NCI-H1048 (cell line): ENCODE data around the gene IRX2.

Source experiments
- DNase-seq: peaks from one replicate; lab custom pipeline; 2025; lab: John Stamatoyannopoulos, UW

The IRX2 gene

DNA sequence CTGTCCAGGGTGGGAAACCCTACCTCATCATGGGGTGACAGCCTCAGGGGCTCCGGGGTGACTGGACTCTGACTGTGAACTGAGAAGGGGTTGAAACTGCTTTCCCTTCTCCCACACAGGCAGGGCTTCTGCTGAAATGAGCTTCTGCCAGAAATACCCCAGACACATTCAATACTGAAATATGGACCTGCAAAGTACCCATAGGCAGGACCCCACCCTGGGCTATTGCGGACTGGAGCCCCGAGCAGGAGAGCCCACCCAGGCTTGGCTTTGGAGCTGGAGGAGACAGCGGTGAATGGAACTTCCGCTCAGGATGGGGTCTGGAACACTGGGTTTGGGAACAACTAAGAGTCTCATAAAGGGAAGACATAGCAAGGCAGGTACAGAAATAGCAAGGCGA, 37.5 kb downstream of the IRX2 start:
- no peak for DNase-seq

DNA sequence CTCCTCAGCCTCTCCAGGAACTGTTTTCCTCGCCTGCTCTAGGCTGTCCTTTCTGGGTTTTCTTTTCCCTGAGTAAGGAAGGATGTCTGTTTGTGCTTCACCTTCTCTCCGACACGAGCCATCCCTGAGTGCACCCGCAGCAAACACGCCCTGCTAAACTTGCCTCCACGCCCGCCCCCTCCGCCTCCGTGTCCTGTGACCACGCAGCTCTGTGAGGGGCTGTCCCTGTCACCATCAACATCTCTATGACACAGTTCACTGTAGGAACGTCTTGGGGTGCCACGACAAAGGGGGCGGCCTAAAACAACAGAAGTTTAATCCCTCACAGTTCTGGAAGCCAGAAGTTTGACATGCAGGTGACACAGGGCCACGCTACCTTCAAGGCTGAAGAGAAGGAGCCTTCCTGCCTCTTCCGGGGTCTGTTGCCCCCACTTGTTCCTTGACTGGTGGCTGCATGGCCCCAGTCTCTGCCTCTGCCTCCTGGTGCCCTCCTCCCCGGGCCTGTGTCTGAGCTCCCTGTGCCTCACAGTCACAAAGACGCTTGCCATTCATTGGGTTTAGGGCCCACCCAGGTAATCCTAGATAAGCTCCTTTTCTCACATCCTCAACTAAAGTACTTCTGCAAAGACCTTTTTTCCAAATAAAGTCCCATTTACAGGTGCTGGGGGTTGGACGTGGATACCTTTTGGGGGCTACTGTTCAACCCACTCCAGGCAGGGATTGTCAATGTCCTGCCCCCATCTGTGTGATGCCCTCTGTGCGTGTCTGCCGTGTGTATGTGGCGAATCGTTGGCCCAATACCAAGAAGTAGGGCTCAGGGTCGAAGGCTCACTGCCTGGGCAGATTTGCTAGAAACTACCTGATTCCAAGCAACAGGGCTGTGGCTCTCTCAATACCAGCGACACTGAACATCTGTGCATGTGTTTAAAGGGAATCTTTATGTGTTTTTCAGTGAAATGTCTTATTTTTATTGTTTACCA, 39.7 kb downstream of the IRX2 start:
- DNase-seq = no peak

GRCh38 chr5:2710910-2711309, 40.6 kb downstream of the IRX2 start:
- no peak for DNase-seq

DNA sequence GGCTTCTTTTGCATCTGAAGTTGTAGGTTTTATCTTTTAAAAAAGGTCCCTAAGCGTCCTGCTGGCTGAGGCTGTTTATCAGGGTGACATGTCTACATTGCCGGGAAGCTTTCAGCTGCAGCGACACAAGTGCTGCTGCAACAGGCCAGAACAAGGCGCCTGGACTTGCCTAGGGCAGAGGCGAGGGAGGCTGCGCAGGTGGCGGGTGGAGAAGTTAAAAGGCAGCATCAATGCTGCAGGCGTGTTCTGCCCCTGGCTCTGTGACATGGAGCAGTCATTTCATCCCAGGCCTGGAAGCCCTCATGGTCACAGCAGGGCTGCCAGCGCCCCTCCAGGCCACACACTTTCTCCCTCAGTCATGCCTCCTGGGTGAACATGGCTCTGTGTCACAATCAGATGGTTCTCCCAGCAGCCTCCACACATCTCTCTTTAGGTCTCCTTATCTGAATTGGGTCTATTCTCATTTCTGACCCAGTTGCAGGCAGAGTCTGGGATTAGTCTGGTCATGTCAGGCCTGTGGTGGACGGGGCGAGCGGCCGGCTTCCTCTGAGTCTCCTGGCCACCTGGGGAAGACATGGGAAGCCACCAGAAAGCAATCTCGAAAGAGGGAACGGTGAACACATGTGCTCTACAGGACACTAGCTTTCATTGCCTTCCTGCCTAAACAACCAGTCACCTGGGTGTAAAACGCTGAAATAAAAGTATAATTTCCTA, 41.3 kb downstream of the IRX2 start:
- no peak for DNase-seq

DNA sequence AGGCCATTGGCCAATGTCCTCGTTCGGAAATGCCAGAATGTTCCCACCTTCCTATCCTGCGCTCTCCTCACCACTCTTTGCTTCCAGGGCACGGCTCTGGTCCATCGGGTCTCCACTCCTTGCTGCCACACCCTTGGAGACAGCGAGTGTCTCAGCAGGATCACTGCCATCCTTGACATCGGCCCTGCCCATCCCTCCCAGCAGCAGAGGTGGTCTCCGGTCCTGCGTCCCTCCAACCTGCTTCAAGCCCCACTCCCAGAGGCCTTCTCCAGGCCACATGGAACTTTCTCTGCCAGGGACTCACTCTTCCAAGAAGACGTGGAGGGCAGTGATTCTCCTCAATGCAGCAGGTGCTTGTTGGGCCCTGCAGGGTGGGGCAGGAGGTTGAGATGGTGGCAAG, 42.7 kb downstream of the IRX2 start:
- DNase-seq = no peak

DNA sequence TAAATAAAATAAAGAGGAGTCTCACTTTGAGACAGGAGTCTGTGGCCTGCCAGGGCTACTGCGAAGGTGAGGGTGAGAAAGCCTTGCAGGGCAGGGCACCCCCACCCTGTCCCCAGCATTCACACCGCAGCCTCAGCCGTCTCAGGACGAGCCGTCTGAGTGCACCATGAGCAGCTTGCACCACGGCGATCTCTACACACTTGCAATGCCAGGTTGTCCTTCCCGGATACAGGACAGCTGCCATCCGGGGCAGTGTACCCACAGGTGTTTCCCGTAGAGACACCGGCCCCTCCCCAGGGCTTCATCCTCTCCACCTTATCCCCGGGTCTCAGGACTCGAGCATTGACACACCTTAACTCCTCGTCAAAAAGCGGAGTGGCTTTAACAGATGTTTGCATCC, 43.3 kb downstream of the IRX2 start:
- DNase-seq = no peak

- DNase-seq = no peak
These were observed 45.6 kb downstream of the IRX2 start for GRCh38 chr5:2705861-2706260.

- no peak for DNase-seq
These were observed 46.5 kb downstream of the IRX2 start for GRCh38 chr5:2704806-2705645.

DNA sequence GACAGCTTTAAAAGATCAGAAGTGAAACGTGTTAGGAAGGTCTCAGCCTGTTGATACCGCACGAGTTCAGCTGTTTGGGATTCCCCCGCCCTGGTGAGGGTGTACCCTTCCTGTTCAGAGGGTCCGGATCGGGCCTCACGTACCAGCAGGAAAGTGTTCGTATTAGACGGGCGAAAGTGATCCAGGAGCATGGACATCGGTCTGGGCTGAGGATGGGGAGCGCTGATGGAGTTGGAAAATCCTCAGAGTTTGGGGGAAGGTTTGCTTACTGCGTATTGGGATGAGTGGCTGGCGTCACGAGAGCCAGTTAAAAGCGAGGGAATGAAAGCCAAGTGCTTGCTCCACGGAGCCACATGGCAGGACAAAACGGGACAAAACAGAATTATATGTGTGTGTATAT, 47.4 kb downstream of the IRX2 start:
- DNase-seq = no peak

GRCh38 chr5:2703615-2704014, 47.9 kb downstream of the IRX2 start:
- DNase-seq = no peak

DNA sequence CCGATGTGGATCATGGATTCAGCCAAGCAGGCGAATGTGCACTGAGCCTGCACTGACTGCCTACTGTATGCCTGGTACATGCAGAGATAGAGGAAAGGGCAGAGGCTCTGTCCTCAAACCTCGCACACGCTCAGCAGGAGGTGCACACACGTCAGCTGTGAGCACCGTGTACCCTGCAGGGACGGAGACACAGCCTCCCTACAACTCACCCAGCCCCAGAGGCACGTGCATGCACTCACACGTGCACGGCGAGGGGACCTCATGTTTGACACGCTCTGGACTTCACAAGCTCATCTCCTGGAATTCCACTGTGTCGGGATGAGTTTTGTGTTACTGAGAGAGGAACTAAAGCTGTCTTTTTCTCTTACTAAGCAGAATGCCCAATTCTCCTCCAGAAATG, 48.4 kb downstream of the IRX2 start:
- no peak for DNase-seq

GRCh38 chr5:2702096-2702879, 49.2 kb downstream of the IRX2 start:
- DNase-seq = no peak

DNA sequence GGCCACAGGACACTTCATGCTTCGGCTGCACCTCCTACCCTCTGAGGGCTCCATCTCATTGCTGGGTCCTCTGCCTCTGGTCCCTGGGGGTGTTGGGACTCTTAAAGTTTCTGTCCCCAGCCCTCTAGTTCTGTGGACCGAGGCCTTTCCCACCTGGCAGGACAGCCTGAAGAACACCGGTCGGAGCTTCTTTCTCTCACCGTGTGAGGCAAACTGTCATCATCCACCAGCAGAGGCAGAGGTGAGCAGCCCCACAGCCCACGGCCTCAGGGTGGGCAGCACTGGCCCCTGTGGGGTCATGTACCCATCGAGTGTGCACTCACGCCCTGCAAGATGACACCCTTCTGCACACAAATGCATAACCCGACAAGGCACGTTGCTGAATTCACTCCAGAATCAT, 49.9 kb downstream of the IRX2 start:
- no peak for DNase-seq

DNA sequence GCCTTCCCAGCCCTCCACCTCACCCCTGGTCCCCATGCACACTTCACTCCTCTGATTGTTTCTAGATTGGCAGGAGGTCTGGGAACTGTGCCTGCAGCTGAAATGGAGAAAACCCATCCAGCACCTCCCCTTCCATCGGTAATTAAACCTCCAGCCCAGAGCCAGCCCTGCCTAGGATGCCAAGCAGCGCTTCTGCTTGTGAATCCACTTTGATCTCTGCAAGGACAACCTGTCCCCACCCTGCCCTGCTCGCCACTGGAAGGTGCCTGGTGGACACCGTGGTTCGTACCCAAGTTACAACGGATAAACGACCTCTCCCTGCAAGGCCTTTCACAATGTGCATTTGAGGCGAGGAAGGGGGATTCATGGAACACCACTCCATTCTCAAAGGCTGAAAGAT, 50.6 kb downstream of the IRX2 start:
- DNase-seq = no peak

- DNase-seq = no peak
These were observed 51.8 kb downstream of the IRX2 start for GRCh38 chr5:2699686-2700085.

DNA sequence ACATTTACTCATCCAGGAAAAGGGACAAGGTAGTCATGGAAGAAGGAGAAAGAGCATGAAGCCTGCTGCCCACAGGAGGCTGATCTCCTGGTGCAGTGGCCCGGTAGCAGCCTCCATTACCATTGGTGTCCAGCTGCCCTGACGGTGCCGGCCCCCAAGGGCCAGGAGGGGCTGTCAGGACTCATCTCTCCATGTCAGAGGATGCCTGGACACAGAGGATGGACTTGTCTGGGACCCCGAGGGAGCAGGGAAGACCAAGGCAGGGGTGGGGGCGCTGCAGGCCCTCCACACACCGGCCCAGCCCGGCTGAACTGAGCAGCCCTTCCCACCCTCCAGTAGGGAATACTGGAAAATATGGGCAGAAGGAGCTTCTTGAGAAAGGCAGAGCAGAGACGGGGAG, 52.2 kb downstream of the IRX2 start:
- DNase-seq = no peak

GRCh38 chr5:2698581-2698980, 52.9 kb downstream of the IRX2 start:
- no peak for DNase-seq

DNA sequence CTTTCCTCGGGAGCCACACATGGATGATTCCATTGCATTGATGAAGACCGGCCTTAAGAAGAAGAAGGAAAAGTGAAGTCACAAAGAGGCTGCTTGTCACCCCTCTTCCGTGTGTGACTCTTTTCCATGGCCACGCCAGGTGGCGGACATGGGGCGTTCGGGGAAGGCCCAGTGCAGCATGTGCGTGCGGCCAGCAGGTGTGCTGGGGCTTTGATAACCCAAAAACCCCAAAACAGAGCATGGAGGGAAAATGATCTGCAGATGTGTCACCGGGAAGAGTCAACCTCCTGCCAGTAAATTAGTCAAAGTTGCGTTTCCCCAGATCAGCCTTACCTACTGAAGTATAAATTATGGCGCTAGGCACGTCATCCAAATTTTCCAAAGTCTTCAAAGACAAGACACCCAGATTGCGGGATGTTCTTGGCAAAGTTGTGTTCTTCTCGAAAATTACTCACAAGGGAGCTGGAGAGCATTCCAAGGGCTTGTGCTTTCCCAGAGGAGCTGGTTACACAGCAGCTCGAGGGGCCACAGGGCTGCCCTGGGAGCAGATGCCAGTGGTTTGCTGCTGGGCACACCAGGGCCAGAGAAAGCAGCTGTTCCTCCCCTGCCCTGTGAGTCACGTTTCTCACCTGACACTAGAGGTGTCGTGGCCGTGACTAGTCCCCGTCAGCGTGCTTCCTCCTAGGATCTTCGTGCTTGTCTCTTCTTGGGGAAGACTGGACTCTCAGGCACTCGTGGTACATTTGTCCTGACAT, 53.9 kb downstream of the IRX2 start:
- no peak for DNase-seq

DNA sequence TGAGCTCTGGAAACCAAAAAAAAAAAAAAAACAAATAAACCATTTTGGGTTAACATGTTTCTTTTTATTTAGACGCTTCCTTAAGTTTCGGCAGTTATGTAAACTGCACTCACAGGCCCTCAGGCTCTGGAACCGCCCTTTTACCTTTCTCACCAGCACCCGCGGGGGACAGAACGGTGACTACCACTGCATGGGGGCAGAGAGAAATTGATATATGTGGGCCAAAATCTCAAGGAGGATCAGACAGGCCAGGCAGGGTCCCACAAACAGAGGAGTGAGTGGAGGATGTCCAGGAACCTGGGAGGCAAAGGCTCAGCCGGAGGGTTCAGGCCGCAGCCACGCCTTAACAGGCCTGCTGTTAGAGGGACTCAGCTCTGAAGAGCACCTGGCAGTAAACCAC, 54.4 kb downstream of the IRX2 start:
- no peak for DNase-seq
